GM10266 (cell line): ENCODE data around the gene LIME1.

Experiments used
- DNase-seq: peaks from one replicate; pipeline ENCODE4 v3.0.0; 2012; ENCODE audit errors: extremely low spot score
- CTCF ChIP-seq: IDR thresholded peaks from 2 replicates; pipeline ENCODE4 v1.5.1; 2012; ENCODE audit warnings: mild to moderate bottlenecking, low read depth; ENCODE audit not compliant: control insufficient read depth, insufficient read depth; ENCODE audit errors: missing control alignments

LIME1 gene

GRCh38 chr20:63702751-63703470 lies 33.6 kb upstream of the LIME1 start:
- DNase-seq = no peak
- TF ChIP-seq CTCF = no peak

GRCh38 chr20:63703471-63703975 lies 32.9 kb upstream of the LIME1 start:
- no peak for DNase-seq
- TF ChIP-seq CTCF = no peak

GRCh38 chr20:63703976-63704748 lies 32.3 kb upstream of the LIME1 start:
- TF ChIP-seq CTCF = no peak
- no peak for DNase-seq

- TF ChIP-seq CTCF = no peak
- no peak for DNase-seq
Measured at GRCh38 chr20:63704749-63705117, 31.7 kb upstream of the LIME1 start.

- no peak for TF ChIP-seq CTCF
- DNase-seq = no peak
Measured at GRCh38 chr20:63705232-63706026, 31.0 kb upstream of the LIME1 start.

- no peak for DNase-seq
- TF ChIP-seq CTCF = no peak
Measured at GRCh38 chr20:63706027-63706695, 30.3 kb upstream of the LIME1 start.
